Activated B cell treated with CpG ODN at 0.5 μM for 24 hours (primary cell): ENCODE data around the gene IER3. TPM values are rescaled to one million over a fixed set of nuclear protein-coding genes. Genes with fewer than 3 reads are reported as not detected.
"Not testable (repeated sequence)": the region's sequence is repeated elsewhere in the genome, so short reads cannot be mapped to it uniquely, and the experiment has no call there.

Experiments used
- ATAC-seq: fragments of 200-7000 bp; cut with Tn5 transposase; one replicate; pipeline ENCODE4 v1.10.0; 2021; ENCODE audit warnings: low read depth, mild to moderate bottlenecking, moderate library complexity
- CTCF ChIA-PET: fragments of 350-600 bp; sonication (Branson Sonifier 250); formaldehyde crosslinking; loops from one replicate; lab custom pipeline; 2021; ENCODE audit warnings: antibody characterized with exemption; lab: Charles Lee
- POLR2A ChIA-PET: fragments of 350-600 bp; sonication (Branson Sonifier 250); formaldehyde crosslinking; loops from one replicate; lab custom pipeline; 2021; ENCODE audit warnings: antibody characterized with exemption; lab: Charles Lee
- DNase-seq: peaks from one replicate; pipeline ENCODE4 v3.0.0; 2022
- H3K27ac Mint-ChIP-seq: one replicate; pipeline ENCODE4 v1.8.0; 2020; ENCODE audit warnings: mixed read lengths
- H3K27me3 Mint-ChIP-seq: one replicate; pipeline ENCODE4 v1.8.0; 2021; ENCODE audit warnings: mixed read lengths
- H3K36me3 Mint-ChIP-seq: one replicate; pipeline ENCODE4 v1.8.0; 2021; ENCODE audit warnings: low read depth, mixed read lengths
- H3K4me1 Mint-ChIP-seq: one replicate; pipeline ENCODE4 v1.8.0; 2021; ENCODE audit warnings: mixed read lengths
- H3K4me3 Mint-ChIP-seq: one replicate; pipeline ENCODE4 v1.8.0; 2020; ENCODE audit warnings: mild to moderate bottlenecking, mixed read lengths
- H3K9me3 Mint-ChIP-seq: one replicate; pipeline ENCODE4 v1.8.0; 2020; ENCODE audit warnings: mixed read lengths
- intact Hi-C: fragments of 100-400 bp; cut with micrococcal nuclease; formaldehyde crosslinking; loops from one replicate; pipeline ENCODE4 v1.15.1; 2024
- total RNA-seq: library from RNA; stranded (reverse); gene quantifications from 2 replicates; pipeline ENCODE4 v1.2.3, GENCODE V29; 2022
- TF ChIP-seq, protein P1 (sequence below): fragments of 200-600 bp; IDR thresholded peaks from one replicate; pipeline ENCODE4 v1.8.0; 2022; ENCODE audit warnings: antibody characterized with exemption, mild to moderate bottlenecking

Gene IER3
- total RNA-seq, 1 donor from 2014 or later = 3.3 TPM

DNA sequence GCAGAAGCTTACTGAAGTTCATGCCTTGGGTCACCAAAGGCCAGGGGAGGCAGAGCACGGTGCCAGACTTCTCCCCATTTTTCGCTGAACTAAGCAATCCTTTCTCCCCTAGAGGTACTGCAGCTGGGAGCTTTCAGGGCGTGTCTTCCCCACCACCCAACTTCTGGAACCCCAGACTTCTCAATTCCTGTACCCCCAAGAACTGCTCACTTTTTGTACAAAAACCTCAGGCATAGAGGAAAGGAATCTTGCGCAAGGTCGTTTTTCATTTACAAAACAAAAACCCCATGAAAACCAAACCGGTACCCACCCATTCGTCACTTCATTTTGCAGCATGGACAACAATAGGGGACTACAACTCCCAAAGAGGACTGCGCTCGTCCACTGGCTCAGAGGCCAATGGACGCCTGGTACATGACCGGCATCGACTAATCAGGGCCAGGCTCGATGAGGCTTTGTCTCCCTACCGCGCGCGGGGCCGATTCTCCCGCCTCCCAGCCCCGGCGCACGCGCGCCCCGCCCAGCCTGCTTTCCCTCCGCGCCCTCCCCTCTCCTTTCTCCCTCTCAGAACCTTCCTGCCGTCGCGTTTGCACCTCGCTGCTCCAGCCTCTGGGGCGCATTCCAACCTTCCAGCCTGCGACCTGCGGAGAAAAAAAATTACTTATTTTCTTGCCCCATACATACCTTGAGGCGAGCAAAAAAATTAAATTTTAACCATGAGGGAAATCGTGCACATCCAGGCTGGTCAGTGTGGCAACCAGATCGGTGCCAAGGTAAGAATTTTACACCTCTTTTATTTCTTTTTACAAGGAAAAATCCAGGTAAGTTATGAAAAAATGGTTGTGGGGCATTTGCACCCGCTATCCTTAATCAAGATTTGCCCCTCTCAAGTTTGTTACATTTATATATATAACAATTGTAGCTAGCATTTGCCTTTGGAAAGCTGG, 24.3 kb downstream of the IER3 start, which contains the start of gene TUBB:
Gene TUBB, plus strand, starts transcription at position 562 of the 947 bp plus-strand sequence. Its CDS starts 155 bp downstream, at position 717.
- no peaks in the 10 kb centered on the region for H3K27me3 Mint-ChIP-seq
- ChIA-PET POLR2A (interaction anchor here (0.7 to 22.6 kb wide), 11 partner anchors 11 to 209 kb away, joined by 3 to 697 read pairs (median 6); partner anchors contain the start of genes ABCF1, DHX16, MRPS18B and NRM), CTCF (interaction anchor here (3.1 to 20.0 kb wide), 4 partner anchors 11 to 42 kb away, joined by 22 to 576 read pairs (median 28); partner anchors contain the start of genes DHX16 and NRM)
- peaks cover 73% of the 10 kb centered on the region for H3K4me1 Mint-ChIP-seq
- H3K9me3 Mint-ChIP-seq = no peaks in the 10 kb centered on the region
- TF ChIP-seq, protein P1, sequence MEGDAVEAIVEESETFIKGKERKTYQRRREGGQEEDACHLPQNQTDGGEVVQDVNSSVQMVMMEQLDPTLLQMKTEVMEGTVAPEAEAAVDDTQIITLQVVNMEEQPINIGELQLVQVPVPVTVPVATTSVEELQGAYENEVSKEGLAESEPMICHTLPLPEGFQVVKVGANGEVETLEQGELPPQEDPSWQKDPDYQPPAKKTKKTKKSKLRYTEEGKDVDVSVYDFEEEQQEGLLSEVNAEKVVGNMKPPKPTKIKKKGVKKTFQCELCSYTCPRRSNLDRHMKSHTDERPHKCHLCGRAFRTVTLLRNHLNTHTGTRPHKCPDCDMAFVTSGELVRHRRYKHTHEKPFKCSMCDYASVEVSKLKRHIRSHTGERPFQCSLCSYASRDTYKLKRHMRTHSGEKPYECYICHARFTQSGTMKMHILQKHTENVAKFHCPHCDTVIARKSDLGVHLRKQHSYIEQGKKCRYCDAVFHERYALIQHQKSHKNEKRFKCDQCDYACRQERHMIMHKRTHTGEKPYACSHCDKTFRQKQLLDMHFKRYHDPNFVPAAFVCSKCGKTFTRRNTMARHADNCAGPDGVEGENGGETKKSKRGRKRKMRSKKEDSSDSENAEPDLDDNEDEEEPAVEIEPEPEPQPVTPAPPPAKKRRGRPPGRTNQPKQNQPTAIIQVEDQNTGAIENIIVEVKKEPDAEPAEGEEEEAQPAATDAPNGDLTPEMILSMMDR = no peak
- DNase-seq (peak; percentile 90), ATAC-seq (peak; percentile 60)
- peaks cover 50% of the 10 kb centered on the region for H3K36me3 Mint-ChIP-seq
- peak within 1 kb of the TSS; percentile 99 for H3K4me3 Mint-ChIP-seq
- H3K27ac Mint-ChIP-seq = peak within 1 kb of the TSS; percentile 97
- intact Hi-C loops = loop anchor here (2.0 kb wide), 1 partner anchor 23 kb away; the partner anchor contains the start of gene FLOT1

DNA sequence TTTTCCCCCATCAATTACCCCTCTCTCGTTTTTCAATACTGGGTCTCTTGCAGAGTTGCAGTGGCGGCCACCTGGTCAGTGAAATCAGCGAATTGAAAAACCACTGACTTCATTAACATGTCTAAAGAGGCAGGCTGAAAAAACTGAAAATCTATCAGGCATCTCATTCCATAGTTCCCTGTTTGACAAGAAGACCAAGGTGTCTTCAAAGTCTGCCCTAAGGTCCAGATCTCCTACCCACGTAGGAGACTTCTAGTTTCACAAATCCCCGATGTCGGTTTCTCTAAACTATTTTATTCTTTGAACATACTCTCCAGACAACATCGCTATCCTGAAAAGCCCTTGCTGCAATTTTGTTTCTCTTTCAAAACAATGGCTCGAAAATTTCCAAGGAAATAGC, 25.0 kb downstream of the IER3 start:
- Mint-ChIP-seq H3K27me3 (no peaks in the 10 kb centered on the region), H3K9me3 (no peaks in the 10 kb centered on the region), H3K27ac (peak overlapping the region; percentile 97), H3K4me1 (peaks cover 73% of the 10 kb centered on the region), H3K4me3 (peak overlapping the region; percentile 99), H3K36me3 (peaks cover 50% of the 10 kb centered on the region)
- DNase-seq (no peak), ATAC-seq (no peak)
- TF ChIP-seq, protein P1 = no peak
- ChIA-PET POLR2A (interaction anchor here (0.7 to 22.6 kb wide), 7 partner anchors 22 to 484 kb away, joined by 3 to 697 read pairs (median 11); partner anchors contain the start of genes DHX16, MRPS18B, NRM and PPP1R10), CTCF (interaction anchor here (3.1 to 20.0 kb wide), 2 partner anchors 31 to 41 kb away, joined by 22 to 576 read pairs; partner anchors contain the start of gene DHX16)
- intact Hi-C loops = no loop called here

DNA sequence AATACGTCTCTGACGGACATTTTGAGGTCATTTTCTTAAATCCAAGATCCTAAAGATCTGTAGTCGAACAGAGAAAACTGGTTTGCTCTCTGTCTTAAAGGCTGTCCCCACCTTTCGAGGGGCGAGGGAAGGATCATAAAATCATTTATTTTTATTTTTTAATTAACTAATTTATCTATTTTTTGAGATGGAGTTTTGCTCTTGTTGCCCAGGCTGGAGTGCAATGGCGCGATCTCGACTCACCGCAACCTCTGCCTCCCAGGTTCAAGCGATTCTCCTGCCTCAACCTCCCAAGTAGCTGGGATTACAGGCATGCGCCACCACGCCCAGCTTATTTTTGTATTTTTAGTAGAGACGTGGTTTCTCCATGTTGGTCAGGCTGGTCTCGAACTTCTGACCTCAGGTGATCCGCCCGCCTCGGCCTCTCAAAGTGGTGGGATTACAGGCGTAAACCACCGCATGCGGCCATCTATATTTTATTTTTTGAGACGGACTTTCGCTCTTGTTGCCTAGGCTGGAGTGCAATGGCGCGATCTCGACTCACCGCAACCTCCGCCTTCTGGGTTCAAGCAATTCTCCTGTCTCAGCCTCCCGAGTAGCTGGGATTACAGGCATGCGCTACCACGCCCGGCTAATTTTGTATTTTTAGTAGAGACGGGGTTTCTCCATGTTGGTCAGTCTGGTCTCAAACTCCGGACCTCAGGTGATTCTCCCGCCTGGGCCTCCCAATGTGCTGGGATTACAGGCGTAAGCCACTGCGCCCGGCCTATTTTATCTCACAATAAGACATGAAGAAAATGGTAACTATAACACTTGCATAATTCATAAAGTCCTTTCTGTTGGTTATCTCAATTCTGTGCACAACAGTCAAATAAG, 26.3 kb downstream of the IER3 start:
- H3K36me3 Mint-ChIP-seq = peaks cover 48% of the 10 kb centered on the region
- not testable (repeated sequence) for ATAC-seq, DNase-seq, H3K9me3 Mint-ChIP-seq, H3K27me3 Mint-ChIP-seq
- H3K27ac Mint-ChIP-seq = peak overlapping the region; percentile 99
- intact Hi-C loops = loop anchor here (1.0 kb wide), 4 partner anchors 31 to 162 kb away; partner anchors contain the start of genes GNL1, MRPS18B and PPP1R10
- ChIA-PET POLR2A (interaction anchor here (0.5 to 22.6 kb wide), 20 partner anchors 13 to 392 kb away, joined by 3 to 697 read pairs (median 6); partner anchors contain the start of genes ABCF1, DHX16, MRPS18B and NRM), CTCF (interaction anchor here (1.0 to 20.0 kb wide), 6 partner anchors 30 to 176 kb away, joined by 3 to 576 read pairs (median 14); partner anchors contain the start of gene DHX16)
- peaks cover 65% of the 10 kb centered on the region for H3K4me1 Mint-ChIP-seq
- peak overlapping the region; percentile 99 for H3K4me3 Mint-ChIP-seq

DNA sequence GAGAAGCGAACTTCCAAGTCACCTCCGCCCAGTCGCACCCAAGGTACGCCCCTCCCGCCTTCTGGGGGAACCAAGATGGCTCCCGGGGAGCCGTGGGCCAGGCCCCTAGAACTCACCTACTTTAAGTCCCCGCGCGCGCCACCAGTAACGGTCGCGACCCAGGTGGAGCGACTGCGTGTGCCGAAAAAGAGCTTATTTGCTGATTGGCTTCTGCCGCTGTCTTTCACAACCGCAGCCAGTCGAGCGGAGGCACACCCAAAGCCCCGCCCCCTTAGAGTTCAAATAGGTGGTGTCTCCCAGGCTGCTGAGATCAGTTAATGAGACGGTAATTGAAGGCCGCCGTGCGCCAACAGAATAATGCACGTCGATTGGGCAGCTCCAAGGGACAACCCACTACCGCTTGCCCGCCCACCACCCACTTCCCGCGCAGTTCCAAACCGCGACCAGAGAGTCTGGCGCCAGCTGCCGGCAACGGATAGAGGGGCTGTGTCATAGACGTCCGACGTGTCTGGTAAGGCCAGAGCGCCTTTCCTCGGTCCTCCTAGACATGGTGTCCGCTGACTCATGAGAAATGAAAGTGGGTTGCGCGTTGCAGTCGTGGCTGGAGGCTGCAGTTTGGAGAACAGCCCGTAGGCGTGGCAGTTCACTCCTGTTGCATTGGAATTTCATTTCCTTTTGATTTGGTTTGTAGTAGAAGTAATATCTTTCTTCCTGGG, 27.1 kb downstream of the IER3 start, which contains the start of gene MDC1:
Gene MDC1, minus strand, starts transcription at position 153 of the 716 bp plus-strand sequence. CDS start 2,106 bp downstream, outside the sequence.
- TF ChIP-seq, protein P1 = no peak
- peaks cover 49% of the 10 kb centered on the region for H3K36me3 Mint-ChIP-seq
- H3K4me1 Mint-ChIP-seq = peaks cover 57% of the 10 kb centered on the region
- H3K9me3 Mint-ChIP-seq = no peaks in the 10 kb centered on the region
- peak within 1 kb of the TSS; percentile 99 for H3K27ac Mint-ChIP-seq
- H3K27me3 Mint-ChIP-seq = no peaks in the 10 kb centered on the region
- ATAC-seq (peak; percentile 73), DNase-seq (peak; percentile 91)
- ChIA-PET CTCF (interaction anchor here (0.7 to 3.1 kb wide), 6 partner anchors 14 to 175 kb away, joined by 3 to 22 read pairs (median 6); no protein-coding TSS in a partner anchor), POLR2A (interaction anchor here (0.5 to 22.6 kb wide), 30 partner anchors 13 to 1022 kb away, joined by 3 to 697 read pairs (median 4); partner anchors contain the start of genes ABCF1, DHX16, GNL1 and GTF2H4)
- intact Hi-C loops = loop anchor here (1.0 kb wide), 4 partner anchors 30 to 161 kb away; partner anchors contain the start of genes GNL1, MRPS18B and PPP1R10
- H3K4me3 Mint-ChIP-seq = peak within 1 kb of the TSS; percentile 99
